ENCODE data around the gene PARP12.

PARP12 gene

DNA sequence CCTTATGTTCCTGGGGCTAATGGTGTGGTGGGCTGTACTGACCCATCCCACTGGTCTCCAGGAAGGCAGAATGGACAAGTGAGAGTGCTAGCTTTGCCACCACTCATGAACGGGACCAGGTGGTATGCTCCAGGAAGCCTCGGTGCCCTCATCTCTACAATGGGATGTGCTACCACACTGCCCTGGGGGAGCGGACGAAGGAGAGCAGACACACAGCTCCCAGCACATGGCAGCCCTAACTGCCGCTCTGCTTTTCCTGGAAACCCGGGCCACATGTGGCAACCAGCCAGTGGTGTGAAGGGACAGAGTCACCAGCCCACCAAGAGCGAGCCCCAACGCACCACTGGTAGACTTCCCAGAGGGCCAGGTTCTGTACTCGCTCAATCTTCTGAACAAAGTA, 35.8 kb downstream of the PARP12 start:
- TF ChIP-seq, protein P1, sequence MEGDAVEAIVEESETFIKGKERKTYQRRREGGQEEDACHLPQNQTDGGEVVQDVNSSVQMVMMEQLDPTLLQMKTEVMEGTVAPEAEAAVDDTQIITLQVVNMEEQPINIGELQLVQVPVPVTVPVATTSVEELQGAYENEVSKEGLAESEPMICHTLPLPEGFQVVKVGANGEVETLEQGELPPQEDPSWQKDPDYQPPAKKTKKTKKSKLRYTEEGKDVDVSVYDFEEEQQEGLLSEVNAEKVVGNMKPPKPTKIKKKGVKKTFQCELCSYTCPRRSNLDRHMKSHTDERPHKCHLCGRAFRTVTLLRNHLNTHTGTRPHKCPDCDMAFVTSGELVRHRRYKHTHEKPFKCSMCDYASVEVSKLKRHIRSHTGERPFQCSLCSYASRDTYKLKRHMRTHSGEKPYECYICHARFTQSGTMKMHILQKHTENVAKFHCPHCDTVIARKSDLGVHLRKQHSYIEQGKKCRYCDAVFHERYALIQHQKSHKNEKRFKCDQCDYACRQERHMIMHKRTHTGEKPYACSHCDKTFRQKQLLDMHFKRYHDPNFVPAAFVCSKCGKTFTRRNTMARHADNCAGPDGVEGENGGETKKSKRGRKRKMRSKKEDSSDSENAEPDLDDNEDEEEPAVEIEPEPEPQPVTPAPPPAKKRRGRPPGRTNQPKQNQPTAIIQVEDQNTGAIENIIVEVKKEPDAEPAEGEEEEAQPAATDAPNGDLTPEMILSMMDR (conservative IDR thresholded peaks at IDR 0.05; ENCODE audit: low read depth), result no peak
- H3K27ac ChIP-seq, result no peak overlapping the region
- DNase-seq (ENCODE audit: low spot score), result no peak
- ChIA-PET CTCF (no interaction called here), POLR2A (ENCODE audit: low non-redundant PET) (no interaction called here)

DNA sequence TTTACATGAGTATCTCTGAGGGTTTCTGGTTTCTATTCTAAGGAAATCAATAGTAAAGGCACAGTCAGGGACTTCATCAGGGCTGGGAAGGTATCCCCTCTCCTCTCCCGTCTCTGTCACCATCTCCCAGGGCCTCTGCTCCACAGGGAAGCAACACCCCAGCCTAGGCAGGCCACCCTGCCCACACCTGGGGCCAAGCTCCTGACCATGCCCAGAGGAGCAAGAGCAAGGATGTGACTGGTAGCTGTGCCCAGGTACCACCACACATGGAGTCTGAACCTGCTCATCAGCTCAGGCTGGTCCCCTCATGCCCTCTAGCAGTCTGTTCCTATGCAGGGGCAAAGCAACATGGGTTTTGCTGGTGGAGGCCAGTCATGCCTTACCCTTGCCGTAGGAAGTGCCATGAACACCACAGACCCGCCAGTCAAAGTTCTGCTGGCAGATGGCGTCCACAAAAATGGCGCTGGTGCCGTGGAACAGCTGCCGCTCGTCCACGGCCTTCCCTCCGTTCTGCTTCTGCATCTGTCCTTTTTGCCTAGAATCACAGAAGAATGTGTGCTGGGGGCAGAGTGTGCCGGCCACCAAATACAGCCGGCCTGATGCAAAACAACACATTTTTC, 36.8 kb downstream of the PARP12 start:
- H3K27ac ChIP-seq, result no peak overlapping the region
- ChIA-PET POLR2A (ENCODE audit: low non-redundant PET) (no interaction called here), CTCF (no interaction called here)
- TF ChIP-seq, protein P1 (conservative IDR thresholded peaks at IDR 0.05; ENCODE audit: low read depth), result no peak
- no peak for DNase-seq (ENCODE audit: low spot score)

DNA sequence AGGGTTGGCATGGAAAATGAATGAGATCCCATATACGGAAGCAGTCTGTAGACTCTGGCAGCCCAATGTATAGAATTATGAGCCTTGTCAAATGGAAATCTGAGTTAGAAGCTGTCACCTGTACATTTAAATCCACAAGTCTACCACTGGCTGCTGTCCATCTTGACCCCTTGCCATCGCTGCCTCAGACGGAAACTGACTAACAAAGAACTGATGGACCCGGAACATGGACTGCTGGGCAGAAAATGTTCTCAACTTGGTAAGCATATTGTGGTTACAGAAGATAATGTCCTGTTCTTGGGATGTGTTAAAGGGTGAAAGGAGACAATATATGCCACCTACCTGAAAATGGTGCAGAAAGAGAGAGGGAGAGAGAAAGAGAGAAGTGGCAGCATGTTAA, 37.5 kb downstream of the PARP12 start:
- POLR2A ChIA-PET (ENCODE audit: low non-redundant PET), result no interaction called here
- CTCF ChIA-PET, result no interaction called here
- TF ChIP-seq, protein P1 (conservative IDR thresholded peaks at IDR 0.05; ENCODE audit: low read depth), result no peak
- DNase-seq (ENCODE audit: low spot score), result no peak
- no peak overlapping the region for H3K27ac ChIP-seq

DNA sequence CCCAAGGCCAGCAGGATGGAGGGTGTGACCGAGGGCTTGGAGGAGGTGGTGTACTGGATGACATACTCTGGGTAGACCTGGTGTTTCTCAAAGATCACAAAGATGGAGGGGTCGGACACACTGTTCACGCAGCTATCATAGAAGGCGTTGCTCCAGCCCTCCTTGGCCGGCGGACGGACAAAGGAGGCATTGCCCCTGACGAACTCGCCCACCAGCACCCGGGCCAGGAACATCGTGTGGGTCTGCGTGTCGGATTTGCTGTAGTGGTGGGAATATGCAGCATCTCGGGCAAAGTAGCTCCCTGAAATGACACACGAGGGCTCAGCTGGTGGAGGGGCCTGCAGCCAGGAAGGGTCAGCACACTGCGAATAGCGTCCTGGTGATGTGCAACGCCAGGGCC, 38.2 kb downstream of the PARP12 start:
- DNase-seq (ENCODE audit: low spot score), result no peak
- no peak overlapping the region for H3K27ac ChIP-seq
- CTCF ChIA-PET, result no interaction called here
- POLR2A ChIA-PET (ENCODE audit: low non-redundant PET), result no interaction called here
- TF ChIP-seq, protein P1 (conservative IDR thresholded peaks at IDR 0.05; ENCODE audit: low read depth), result no peak

DNA sequence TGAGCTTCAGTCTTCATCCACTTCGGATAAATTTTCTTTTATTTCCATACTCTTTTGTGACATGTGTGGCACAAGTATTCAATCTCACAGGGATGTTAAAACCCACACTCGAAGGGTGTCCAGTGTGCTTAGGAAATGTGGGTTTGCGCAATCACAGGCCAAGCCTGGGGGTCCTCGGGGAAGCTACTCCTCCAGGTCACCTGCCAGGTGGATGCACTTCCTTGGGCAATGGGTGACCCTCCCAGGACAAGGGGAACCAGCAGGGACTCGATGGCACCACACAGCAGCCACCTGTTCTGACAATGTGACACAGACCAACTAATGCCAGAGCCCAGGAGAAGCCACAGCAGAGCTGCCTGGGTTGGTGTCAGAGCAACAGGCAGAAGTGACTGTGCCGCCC, 39.0 kb downstream of the PARP12 start:
- ChIA-PET CTCF (no interaction called here), POLR2A (ENCODE audit: low non-redundant PET) (no interaction called here)
- no peak overlapping the region for H3K27ac ChIP-seq
- TF ChIP-seq, protein P1 (conservative IDR thresholded peaks at IDR 0.05; ENCODE audit: low read depth), result no peak
- DNase-seq (ENCODE audit: low spot score), result no peak

DNA sequence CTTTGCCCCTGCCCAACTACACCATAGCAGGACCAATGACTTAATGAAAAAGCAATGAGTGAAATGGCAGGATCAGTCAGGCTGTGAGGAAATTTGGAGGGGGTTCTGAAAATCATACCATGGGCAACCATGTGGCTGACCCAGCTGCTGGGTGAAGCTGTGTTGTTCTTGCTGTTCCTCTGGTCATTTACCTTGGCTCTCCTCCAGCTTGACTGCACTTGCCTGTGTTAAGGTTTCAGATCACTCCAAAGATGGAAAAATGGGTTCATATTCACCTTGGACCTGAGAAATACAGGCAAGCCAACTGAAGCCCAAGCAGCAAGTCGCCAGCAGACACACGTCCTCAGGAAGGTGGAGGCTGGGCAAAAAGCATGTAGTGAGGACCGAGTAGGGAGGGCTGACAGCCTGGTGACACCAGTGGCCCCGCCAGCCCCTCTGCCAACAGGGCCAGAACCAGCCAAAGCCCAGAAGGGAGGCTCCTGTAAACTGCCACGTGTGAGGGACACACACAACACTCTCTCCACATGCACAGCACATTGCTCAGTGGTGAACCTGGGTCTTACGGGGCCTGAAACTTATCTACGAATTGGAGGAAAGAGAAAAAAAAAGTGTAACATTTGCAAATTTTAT, 40.1 kb downstream of the PARP12 start:
- TF ChIP-seq, protein P1 (conservative IDR thresholded peaks at IDR 0.05; ENCODE audit: low read depth), result no peak
- CTCF ChIA-PET, result interaction anchor here (0.6 kb wide), 1 partner anchor 8 kb away, joined by 3 read pairs; no protein-coding TSS in a partner anchor

More for the DNA sequence above, 40.1 kb downstream of the PARP12 start:
- no peak overlapping the region for H3K27ac ChIP-seq
- DNase-seq (ENCODE audit: low spot score), result no peak
- POLR2A ChIA-PET (ENCODE audit: low non-redundant PET), result no interaction called here
